Measurements from ENCODE around the gene TMEM154.

Gene TMEM154

DNA sequence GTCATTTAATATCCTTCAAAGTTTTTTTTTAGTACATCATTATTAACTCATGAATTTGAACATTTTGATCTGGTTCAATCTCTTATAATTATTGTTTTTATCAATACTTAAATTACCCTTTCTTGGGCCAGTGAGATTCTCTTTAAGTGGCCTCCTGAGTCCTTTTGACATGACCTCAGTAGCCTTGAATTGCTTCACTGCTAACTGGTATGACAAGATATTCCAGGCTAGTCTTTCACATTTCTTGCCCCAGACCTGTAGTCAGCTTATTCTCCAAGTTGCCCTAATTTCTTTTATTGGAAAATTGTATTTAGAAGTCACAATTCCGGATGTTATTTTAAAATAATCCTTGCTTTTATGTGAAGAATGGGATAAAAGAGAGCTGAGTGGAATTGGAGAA, 108.5 kb downstream of the TMEM154 start:
- no peak for DNase-seq (ENCODE audit: extremely low read depth in 1 of 2, low read depth in 1 of 2)
